Fibroblast of skin of right biceps (primary cell): Measurements from ENCODE around the gene AFAP1L2.

Experiments
- DNase-seq: peaks from one replicate; pipeline ENCODE4 v3.0.0-alpha.2; 2013

Gene AFAP1L2

GRCh38 chr10:114308531-114309363 lies 95.6 kb downstream of the AFAP1L2 start:
- DNase-seq: peak; percentile 23

- no peak for DNase-seq
Measured at GRCh38 chr10:114307731-114308130, 96.6 kb downstream of the AFAP1L2 start.

- peak; percentile 97 for DNase-seq
Measured at GRCh38 chr10:114306116-114306973, 98.0 kb downstream of the AFAP1L2 start.

- no peak for DNase-seq
Measured at GRCh38 chr10:114305521-114305925, 98.8 kb downstream of the AFAP1L2 start.

GRCh38 chr10:114304571-114305421 lies 99.5 kb downstream of the AFAP1L2 start:
- DNase-seq: no peak

GRCh38 chr10:114304017-114304570 lies 100.2 kb downstream of the AFAP1L2 start:
- DNase-seq: peak; percentile 71

GRCh38 chr10:114303556-114303955 lies 100.7 kb downstream of the AFAP1L2 start:
- no peak for DNase-seq

- no peak for DNase-seq
Measured at GRCh38 chr10:114301951-114302710, 102.2 kb downstream of the AFAP1L2 start.

- no peak for DNase-seq
Measured at GRCh38 chr10:114301177-114301576, 103.1 kb downstream of the AFAP1L2 start.

- no peak for DNase-seq
Measured at GRCh38 chr10:114300036-114300645, 104.2 kb downstream of the AFAP1L2 start.

- DNase-seq: no peak
Measured at GRCh38 chr10:114297136-114297705, 107.1 kb downstream of the AFAP1L2 start.

- no peak for DNase-seq
Measured at GRCh38 chr10:114295393-114295792, 108.9 kb downstream of the AFAP1L2 start.

- DNase-seq: no peak
Measured at GRCh38 chr10:114294549-114294948, 109.8 kb downstream of the AFAP1L2 start.

GRCh38 chr10:114293075-114293474 lies 111.2 kb downstream of the AFAP1L2 start:
- no peak for DNase-seq

GRCh38 chr10:114291516-114291915 lies 112.8 kb downstream of the AFAP1L2 start:
- no peak for DNase-seq

- DNase-seq: no peak
Measured at GRCh38 chr10:114291076-114291475, 113.2 kb downstream of the AFAP1L2 start.

- DNase-seq: no peak
Measured at GRCh38 chr10:114290038-114290437, 114.3 kb downstream of the AFAP1L2 start.

GRCh38 chr10:114289096-114289436 lies 115.2 kb downstream of the AFAP1L2 start:
- DNase-seq: no peak

- no peak for DNase-seq
Measured at GRCh38 chr10:114288424-114289095, 115.7 kb downstream of the AFAP1L2 start.

GRCh38 chr10:114286921-114287320 lies 117.4 kb downstream of the AFAP1L2 start:
- no peak for DNase-seq
